Activated T-helper 1 cell treated with anti-CD3 and anti-CD28 coated beads, Interleukin-12 subunit alpha, Interleukin-12 subunit beta, Interleukin-2, Interleukin-4 antibody, amounts not matched to agents 30 ng/mL and 10 ng/mL and 1 ng/mL, durations not matched to agents 14 hours and 24 hours and 36 hours (primary cell): ENCODE measurements around the gene BCAS3. TPM values are rescaled to one million over a fixed set of nuclear protein-coding genes. Genes with fewer than 3 reads are reported as not detected.

ENCODE experiments used
- DNase-seq: peaks from one replicate; pipeline ENCODE4 v3.0.0; 2021; ENCODE audit warnings: low spot score
- H3K27ac Mint-ChIP-seq: one replicate; pipeline ENCODE4 v1.8.0; 2021; ENCODE audit warnings: mild to moderate bottlenecking, mixed read lengths
- H3K27me3 Mint-ChIP-seq: one replicate; pipeline ENCODE4 v1.8.0; 2022; ENCODE audit warnings: mild to moderate bottlenecking, moderate library complexity, mixed read lengths; ENCODE audit not compliant: insufficient read depth
- H3K36me3 Mint-ChIP-seq: one replicate; pipeline ENCODE4 v1.8.0; 2021; ENCODE audit warnings: low read depth, mixed read lengths
- H3K4me1 Mint-ChIP-seq: one replicate; pipeline ENCODE4 v1.8.0; 2021; ENCODE audit warnings: low read depth, mixed read lengths
- H3K4me3 Mint-ChIP-seq: one replicate; pipeline ENCODE4 v1.8.0; 2021; ENCODE audit warnings: mild to moderate bottlenecking, moderate library complexity, mixed read lengths
- H3K9me3 Mint-ChIP-seq: one replicate; pipeline ENCODE4 v1.8.0; 2021; ENCODE audit warnings: mixed read lengths
- intact Hi-C: fragments of 100-400 bp; cut with micrococcal nuclease; formaldehyde crosslinking; loops from one replicate; pipeline ENCODE4 v1.15.1; 2024
- total RNA-seq: library from RNA; stranded (reverse); gene quantifications from 2 replicates; pipeline ENCODE4 v1.2.3, GENCODE V29; 2022

Gene BCAS3
- total RNA-seq, 1 donor from 2014 or later = 8.3 TPM

DNA sequence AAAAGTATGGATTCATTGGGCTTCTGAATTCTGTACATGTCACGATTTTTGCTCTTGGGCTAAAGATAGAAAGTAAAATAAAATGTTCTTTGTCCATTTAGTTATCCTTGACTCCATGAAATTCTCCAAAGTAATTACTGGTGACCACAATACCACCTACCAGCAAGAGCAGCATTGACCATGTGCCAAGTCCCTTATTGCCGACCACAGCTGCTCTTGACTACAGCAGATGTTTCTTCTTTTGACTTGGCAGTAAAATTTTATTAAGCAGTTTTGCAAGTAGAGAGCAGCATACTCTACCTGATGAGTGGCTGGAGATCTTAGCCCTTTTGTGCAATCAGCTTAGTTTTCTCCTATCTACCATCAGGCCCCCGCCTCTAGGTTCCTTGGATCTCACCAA is 569.8 kb downstream of the BCAS3 start:
- Mint-ChIP-seq H3K4me1 (peaks cover 18% of the 10 kb centered on the region), H3K4me3 (no peak overlapping the region), H3K27ac (no peak overlapping the region), H3K9me3 (no peaks in the 10 kb centered on the region), H3K27me3 (no peaks in the 10 kb centered on the region), H3K36me3 (no peaks in the 10 kb centered on the region)
- intact Hi-C loops = no loop called here
- DNase-seq = no peak

DNA sequence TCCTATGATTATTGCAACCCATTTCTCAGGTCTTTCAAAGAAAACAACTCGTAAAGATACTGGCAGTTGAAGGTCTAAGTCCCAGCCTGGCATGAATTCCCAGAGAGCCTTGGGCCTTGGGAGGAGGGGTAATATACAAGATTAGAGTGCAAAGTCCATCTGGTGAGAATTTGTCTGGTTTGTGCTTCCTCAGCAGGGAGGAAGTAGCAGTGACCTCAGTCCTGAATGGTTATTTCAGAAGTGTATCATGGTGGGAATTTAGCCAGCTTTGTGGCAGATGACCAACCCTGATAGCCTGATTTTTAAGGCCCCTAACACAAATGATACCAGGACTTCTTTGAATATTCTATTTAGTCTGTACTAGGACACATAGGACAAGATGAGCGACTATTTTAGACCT is 570.7 kb downstream of the BCAS3 start:
- no peaks in the 10 kb centered on the region for H3K36me3 Mint-ChIP-seq
- no peaks in the 10 kb centered on the region for H3K9me3 Mint-ChIP-seq

DNA sequence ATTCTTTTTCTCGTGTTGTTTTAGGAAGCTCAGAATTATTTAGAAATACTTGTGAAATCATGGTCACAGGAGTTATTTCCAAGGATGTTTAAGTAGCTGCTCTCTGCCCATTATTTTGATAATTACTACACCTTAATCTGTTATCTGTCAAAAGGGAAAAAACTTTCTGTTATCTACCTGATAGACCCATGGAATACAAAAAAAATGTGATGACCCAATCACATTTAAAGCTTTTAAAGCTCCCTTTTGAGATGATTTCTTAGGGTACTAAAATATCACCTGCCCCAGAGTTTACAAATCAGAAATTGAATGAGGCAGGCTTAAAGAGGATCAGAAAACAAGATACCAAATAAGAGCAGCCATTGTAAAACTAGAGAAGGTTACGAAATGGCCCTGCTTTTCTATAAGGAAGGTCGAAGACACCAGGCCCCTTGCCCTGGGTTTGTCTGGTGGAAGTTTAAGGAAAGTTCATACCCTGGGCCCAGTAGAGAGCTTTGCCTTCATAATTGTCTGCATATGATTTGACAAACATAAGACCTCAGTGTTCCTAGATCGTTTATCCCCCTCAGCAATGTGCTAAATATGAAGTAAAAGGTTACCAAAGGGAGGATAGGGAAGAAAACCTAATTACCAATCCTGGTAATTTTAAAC is 572.1 kb downstream of the BCAS3 start:
- peaks cover 20% of the 10 kb centered on the region for H3K4me1 Mint-ChIP-seq
- H3K27me3 Mint-ChIP-seq = no peaks in the 10 kb centered on the region
- no peaks in the 10 kb centered on the region for H3K9me3 Mint-ChIP-seq
- H3K27ac Mint-ChIP-seq = peak overlapping the region; percentile 56
- no peak for DNase-seq
- no peaks in the 10 kb centered on the region for H3K36me3 Mint-ChIP-seq
- no peak overlapping the region for H3K4me3 Mint-ChIP-seq
- intact Hi-C loops = no loop called here

More for the DNA sequence above, 570.7 kb downstream of the BCAS3 start:
- Mint-ChIP-seq H3K4me3 (no peak overlapping the region), H3K27me3 (no peaks in the 10 kb centered on the region), H3K27ac (no peak overlapping the region), H3K4me1 (peaks cover 18% of the 10 kb centered on the region)
- intact Hi-C loops = no loop called here
- DNase-seq = no peak

DNA sequence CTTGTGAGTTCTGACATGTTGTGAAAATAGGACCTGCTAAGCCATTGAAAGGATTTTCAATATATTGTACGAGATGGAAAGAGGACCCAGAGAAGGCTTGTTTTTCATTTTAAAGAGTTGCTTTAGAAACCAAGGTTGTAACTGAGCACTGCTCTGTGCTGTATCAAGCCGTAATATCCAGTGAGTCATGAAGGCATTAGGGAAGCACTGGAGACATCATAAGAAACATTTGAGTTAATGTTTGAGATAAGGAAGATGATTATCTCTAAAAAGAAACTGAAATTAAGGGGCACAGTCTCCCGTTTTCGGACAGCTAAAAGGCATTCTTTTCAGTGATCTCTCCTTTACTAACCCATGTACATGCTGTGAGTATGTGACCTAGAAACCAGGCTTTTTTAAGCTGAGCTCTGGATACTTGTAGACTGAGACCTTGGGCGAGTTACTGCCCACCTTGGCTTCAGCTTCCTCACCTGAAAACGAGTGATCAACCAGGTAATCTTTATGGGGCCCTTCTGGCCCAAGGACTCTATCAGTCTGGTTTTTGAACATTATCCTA is 572.8 kb downstream of the BCAS3 start:
- intact Hi-C loops = no loop called here
- Mint-ChIP-seq H3K27me3 (no peaks in the 10 kb centered on the region), H3K4me1 (peaks cover 24% of the 10 kb centered on the region), H3K4me3 (no peak overlapping the region), H3K36me3 (no peaks in the 10 kb centered on the region), H3K9me3 (no peaks in the 10 kb centered on the region), H3K27ac (peak overlapping the region; percentile 56)
- DNase-seq = no peak

DNA sequence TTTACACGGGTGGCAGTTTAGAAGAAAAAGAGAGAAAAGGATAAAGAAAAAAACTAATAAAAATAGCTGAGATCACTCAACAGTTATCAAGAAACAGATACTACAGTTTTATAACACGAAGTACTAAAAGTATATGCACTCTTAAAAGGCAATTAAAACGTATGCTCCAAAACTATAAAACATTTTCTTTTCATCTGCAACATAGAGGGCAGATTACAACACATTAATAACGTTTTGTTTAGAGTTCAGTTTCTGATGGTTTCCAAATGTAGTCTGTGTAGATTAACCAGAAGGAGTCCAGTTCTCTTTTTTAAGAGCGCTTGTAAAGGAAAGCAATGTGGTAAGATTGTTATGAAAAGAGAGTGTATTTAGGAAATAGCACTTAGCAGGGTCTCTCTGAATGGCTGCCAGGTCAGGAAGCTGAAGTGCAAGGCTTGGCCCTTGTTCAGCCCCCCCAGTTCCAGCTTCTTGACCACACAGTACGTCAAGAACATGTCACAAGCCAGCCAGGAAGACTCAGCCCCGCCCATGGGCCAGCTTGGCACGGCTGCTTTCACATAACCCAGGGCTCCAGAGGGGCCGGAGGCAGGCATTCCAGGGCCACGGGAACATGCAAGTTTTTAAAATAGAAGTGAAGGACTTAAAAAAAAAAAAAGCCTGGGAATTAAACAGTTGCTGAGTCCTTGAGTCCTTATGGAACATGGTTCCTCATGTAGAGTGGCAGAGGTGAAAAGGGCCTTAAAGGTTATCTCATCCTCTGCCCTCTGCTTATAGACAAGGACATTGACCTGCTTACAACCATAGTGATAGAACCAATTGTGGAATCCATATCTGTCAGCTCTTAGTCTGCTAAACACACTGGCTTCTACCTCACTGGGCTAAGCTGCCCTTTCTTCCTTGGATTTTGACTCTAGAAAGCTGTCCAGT is 574.6 kb downstream of the BCAS3 start:
- H3K27ac Mint-ChIP-seq = no peak overlapping the region

DNA sequence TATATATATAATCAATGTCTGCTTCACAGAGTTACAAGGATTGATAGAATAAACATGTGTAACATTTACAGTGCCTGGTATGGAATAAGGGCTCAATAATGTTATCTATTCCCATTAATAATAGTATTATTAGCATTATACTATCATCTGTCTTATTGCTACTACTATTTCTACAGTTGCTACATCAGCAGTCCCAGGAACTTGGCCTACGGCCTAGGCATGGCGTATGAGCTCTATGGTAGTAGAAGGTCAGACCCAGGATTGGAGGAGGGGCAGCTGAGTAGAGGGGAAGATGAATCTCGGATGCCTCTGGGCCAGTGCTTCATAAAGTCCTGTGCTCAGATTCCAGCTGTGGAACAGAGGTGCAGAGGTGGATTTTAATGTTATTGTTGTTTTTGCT is 575.7 kb downstream of the BCAS3 start:
- Mint-ChIP-seq H3K4me3 (no peak overlapping the region), H3K9me3 (no peaks in the 10 kb centered on the region), H3K27ac (no peak overlapping the region), H3K36me3 (no peaks in the 10 kb centered on the region), H3K27me3 (no peaks in the 10 kb centered on the region), H3K4me1 (peaks cover 22% of the 10 kb centered on the region)
- intact Hi-C loops = no loop called here
- DNase-seq = no peak

More for the DNA sequence above, 574.6 kb downstream of the BCAS3 start:
- DNase-seq = no peak
- H3K4me1 Mint-ChIP-seq = peaks cover 24% of the 10 kb centered on the region
- intact Hi-C loops = no loop called here
- H3K27me3 Mint-ChIP-seq = no peaks in the 10 kb centered on the region
- H3K36me3 Mint-ChIP-seq = no peaks in the 10 kb centered on the region
- no peaks in the 10 kb centered on the region for H3K9me3 Mint-ChIP-seq
- no peak overlapping the region for H3K4me3 Mint-ChIP-seq

DNA sequence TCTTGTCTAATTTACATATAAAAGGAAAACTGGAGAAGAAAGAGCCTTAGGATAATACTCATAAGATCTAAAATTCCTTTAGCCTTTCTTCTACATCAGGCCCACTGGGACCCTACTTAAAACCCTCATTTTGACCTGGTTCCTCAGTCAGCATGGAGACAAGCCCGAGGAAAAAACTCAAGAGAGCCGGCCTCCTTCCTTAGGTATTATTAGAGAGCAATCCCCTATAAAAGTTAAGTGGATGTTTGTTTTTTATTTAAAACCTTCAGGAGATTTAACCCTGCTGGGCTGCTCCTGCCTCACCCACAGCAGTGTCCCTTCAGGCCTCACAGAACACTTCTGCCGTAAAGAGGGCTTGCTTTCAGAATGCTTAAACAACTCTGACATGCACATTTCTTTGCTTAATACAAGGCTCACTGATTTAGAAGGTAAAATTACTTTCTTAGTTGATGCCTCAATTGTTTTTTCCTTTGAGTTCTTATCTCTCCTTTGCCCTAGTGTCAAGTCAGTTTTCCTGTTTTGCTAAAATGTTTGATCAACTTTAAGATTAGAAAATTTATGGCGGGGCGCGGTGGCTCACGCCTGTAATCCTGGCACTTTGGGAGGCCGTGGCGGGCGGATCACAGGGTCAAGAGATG is 576.4 kb downstream of the BCAS3 start:
- Mint-ChIP-seq H3K36me3 (no peaks in the 10 kb centered on the region), H3K9me3 (no peaks in the 10 kb centered on the region), H3K4me1 (peaks cover 20% of the 10 kb centered on the region), H3K27me3 (peaks cover 2% of the 10 kb centered on the region), H3K27ac (no peak overlapping the region), H3K4me3 (no peak overlapping the region)
- DNase-seq = no peak
- intact Hi-C loops = no loop called here

DNA sequence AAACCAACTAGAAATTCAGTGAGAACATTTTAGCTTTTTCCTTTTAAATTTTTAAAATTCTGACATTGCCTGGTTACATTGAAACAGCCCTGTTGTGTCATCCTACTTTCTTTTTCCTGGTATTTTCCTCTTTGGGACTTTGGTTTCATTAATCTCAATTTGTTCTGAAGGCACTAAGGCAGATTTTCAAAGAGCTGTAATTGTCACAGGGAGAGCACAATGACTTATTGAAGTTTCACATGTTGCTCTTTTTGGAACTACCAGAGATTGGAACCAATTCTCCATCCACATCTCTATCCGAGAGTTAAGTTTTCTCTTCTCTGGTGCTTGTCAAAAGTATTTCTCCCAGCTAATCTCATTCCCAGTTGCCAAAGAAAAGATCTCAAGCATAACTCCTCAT is 577.3 kb downstream of the BCAS3 start:
- intact Hi-C loops = no loop called here

DNA sequence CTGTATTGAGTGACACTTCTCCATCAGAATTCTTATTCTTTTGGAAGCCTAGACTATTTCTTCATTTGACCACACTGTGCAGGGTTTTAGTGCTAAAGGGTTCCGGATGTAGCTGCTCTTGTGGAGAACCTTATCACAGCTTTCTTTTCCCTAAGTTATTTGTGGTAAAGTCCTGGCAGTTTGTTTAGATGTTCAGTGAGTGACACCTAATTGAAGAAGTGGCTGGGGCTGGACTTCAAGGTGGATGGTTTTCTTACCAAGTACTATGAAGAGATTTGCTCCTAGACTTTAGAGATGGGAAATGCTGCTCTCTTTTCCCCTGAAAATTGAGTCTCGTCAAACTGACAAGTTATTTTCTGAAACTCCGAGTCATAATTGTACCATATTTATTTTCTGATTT is 578.0 kb downstream of the BCAS3 start:
- H3K4me1 Mint-ChIP-seq = peaks cover 10% of the 10 kb centered on the region
- no peaks in the 10 kb centered on the region for H3K9me3 Mint-ChIP-seq
- H3K27me3 Mint-ChIP-seq = peaks cover 2% of the 10 kb centered on the region
- no peaks in the 10 kb centered on the region for H3K36me3 Mint-ChIP-seq
- no peak overlapping the region for H3K4me3 Mint-ChIP-seq
- no peak overlapping the region for H3K27ac Mint-ChIP-seq
- intact Hi-C loops = no loop called here
- no peak for DNase-seq

More for the DNA sequence above, 577.3 kb downstream of the BCAS3 start:
- Mint-ChIP-seq H3K4me3 (no peak overlapping the region), H3K27ac (no peak overlapping the region), H3K4me1 (peaks cover 18% of the 10 kb centered on the region), H3K36me3 (no peaks in the 10 kb centered on the region), H3K9me3 (no peaks in the 10 kb centered on the region), H3K27me3 (peaks cover 2% of the 10 kb centered on the region)
- DNase-seq = no peak

DNA sequence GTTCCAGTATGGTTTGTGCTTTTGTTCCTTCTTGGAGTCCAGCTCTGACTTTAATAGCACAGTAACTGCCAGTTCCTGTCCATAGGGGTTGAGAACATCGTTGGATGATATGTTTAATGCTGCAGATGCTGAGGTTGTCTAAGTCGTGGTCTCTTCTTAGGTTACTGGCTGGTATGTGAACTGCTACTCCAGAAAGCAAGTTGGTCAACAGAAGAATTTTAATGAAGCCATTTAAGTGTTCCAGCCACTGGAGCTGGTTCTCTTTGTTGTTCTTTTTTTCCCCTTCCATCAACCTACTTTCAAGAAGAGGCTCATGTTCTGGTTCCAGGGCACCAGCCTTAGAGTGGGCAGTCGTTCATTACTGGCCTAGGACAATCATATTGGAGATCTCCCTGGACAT is 581.7 kb downstream of the BCAS3 start:
- Mint-ChIP-seq H3K4me1 (peaks cover 5% of the 10 kb centered on the region), H3K27ac (no peak overlapping the region), H3K27me3 (peaks cover 2% of the 10 kb centered on the region), H3K4me3 (no peak overlapping the region), H3K36me3 (no peaks in the 10 kb centered on the region), H3K9me3 (no peaks in the 10 kb centered on the region)
- intact Hi-C loops = no loop called here
- DNase-seq = no peak

DNA sequence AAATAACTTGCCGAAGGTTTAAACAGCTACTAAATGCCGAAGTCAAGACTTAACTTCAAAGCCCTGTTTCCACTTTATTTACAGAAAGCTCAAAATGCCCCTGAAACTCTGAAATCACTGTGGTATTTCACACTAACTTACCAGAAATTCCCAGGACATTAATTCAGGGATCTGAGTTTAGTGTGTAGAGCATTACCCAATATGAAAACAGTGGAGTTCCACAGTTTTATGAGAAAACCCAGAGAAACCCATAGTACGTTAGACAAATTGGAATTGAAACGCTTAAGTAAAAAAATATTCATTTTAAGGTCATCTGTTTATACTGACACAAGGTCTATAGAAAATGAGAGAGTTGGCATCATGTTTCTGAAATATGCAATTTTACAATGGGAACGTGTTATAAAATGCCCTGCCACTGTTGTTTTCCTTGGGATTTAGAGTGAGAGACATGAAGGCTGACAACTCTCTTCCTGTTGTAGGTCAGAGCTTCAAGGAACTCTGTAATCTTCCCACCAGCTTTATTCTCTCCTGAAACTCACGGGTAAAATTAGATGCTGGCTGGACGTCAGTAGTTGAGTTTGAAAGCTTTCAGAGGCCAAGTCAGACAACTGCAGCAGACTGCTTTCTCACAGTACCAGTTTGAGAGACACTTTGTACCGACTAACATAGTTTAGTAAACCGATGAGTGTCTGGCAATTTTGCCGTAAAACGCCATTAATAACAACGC is 582.6 kb downstream of the BCAS3 start:
- Mint-ChIP-seq H3K4me1 (no peaks in the 10 kb centered on the region), H3K27ac (no peak overlapping the region), H3K9me3 (no peaks in the 10 kb centered on the region), H3K27me3 (peaks cover 2% of the 10 kb centered on the region), H3K36me3 (no peaks in the 10 kb centered on the region), H3K4me3 (no peak overlapping the region)
- no peak for DNase-seq
- intact Hi-C loops = no loop called here

DNA sequence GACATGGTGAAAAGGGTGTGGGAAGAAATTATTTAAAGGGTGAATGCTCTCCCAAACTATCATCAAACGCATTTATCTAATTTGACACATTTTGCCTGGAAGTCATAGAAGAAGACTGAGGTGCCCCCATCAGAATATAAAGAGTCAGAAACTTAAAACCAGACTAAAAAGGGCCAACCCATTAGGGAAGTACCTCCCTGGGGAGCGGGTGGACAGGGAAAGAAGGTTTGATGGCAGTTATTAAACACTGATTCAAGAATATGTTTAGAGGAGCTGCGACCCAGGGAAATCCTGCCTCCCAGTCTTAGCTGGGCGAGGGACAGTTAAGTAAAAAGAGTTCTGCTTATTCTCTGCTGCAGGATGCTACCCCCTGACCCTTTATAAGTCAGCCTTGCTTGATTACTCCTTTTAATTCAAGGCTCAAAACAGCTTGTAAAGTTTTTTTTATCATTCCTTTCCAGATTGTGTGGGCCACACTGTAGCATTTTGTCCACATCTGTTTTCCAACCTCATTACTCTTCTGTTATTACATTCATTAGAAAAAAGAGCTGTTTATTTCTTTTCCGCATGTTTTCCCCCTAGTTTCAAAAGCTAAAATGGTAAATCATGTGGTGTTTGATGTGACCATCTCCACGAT is 583.5 kb downstream of the BCAS3 start:
- Mint-ChIP-seq H3K36me3 (no peaks in the 10 kb centered on the region), H3K27me3 (peaks cover 4% of the 10 kb centered on the region)
- intact Hi-C loops = no loop called here

More for the DNA sequence above, 583.5 kb downstream of the BCAS3 start:
- Mint-ChIP-seq H3K27ac (no peak overlapping the region), H3K9me3 (no peaks in the 10 kb centered on the region), H3K4me1 (no peaks in the 10 kb centered on the region), H3K4me3 (no peak overlapping the region)
- no peak for DNase-seq
